ENCODE measurements around the gene UGT1A6.

The UGT1A6 gene

GRCh38 chr2:233764761-233765160 lies 72.1 kb downstream of the UGT1A6 start:
- DNase-seq (ENCODE audit: low read depth, low spot score) = no peak

GRCh38 chr2:233766416-233766815 lies 73.7 kb downstream of the UGT1A6 start:
- DNase-seq (ENCODE audit: low read depth, low spot score) = no peak

GRCh38 chr2:233768076-233768475 lies 75.4 kb downstream of the UGT1A6 start:
- peak; percentile 5 for DNase-seq (ENCODE audit: low read depth, low spot score)

- no peak for DNase-seq (ENCODE audit: low read depth, low spot score)
Measured at GRCh38 chr2:233769260-233769659, 76.6 kb downstream of the UGT1A6 start.

GRCh38 chr2:233772153-233772552 lies 79.5 kb downstream of the UGT1A6 start:
- no peak for DNase-seq (ENCODE audit: low read depth, low spot score)

- no peak for DNase-seq (ENCODE audit: low read depth, low spot score)
Measured at GRCh38 chr2:233772583-233772982, 79.9 kb downstream of the UGT1A6 start.

GRCh38 chr2:233773854-233774253 lies 81.2 kb downstream of the UGT1A6 start:
- no peak for DNase-seq (ENCODE audit: low read depth, low spot score)

GRCh38 chr2:233775414-233775813 lies 82.7 kb downstream of the UGT1A6 start:
- no peak for DNase-seq (ENCODE audit: low read depth, low spot score)

GRCh38 chr2:233778030-233778429 lies 85.3 kb downstream of the UGT1A6 start, which contains the start of gene MROH2A:
MROH2A (plus strand) TSS chr2:233778330; CDS start chr2:233779359, 1,029 bp downstream.
- no peak for DNase-seq (ENCODE audit: low read depth, low spot score)

GRCh38 chr2:233779722-233780121 lies 87.0 kb downstream of the UGT1A6 start:
- DNase-seq (ENCODE audit: low read depth, low spot score) = no peak

GRCh38 chr2:233780771-233781170 lies 88.1 kb downstream of the UGT1A6 start:
- no peak for DNase-seq (ENCODE audit: low read depth, low spot score)

- DNase-seq (ENCODE audit: low read depth, low spot score) = no peak
Measured at GRCh38 chr2:233789554-233789953, 96.9 kb downstream of the UGT1A6 start.

- no peak for DNase-seq (ENCODE audit: low read depth, low spot score)
Measured at GRCh38 chr2:233791151-233791882, 98.6 kb downstream of the UGT1A6 start.

GRCh38 chr2:233791883-233792329 lies 99.2 kb downstream of the UGT1A6 start:
- no peak for DNase-seq (ENCODE audit: low read depth, low spot score)

- no peak for DNase-seq (ENCODE audit: low read depth, low spot score)
Measured at GRCh38 chr2:233792720-233793119, 100.0 kb downstream of the UGT1A6 start.

GRCh38 chr2:233793465-233794127 lies 100.9 kb downstream of the UGT1A6 start:
- no peak for DNase-seq (ENCODE audit: low read depth, low spot score)

- no peak for DNase-seq (ENCODE audit: low read depth, low spot score)
Measured at GRCh38 chr2:233794128-233794658, 101.5 kb downstream of the UGT1A6 start.

GRCh38 chr2:233795735-233796171 lies 103.1 kb downstream of the UGT1A6 start:
- DNase-seq (ENCODE audit: low read depth, low spot score) = no peak

GRCh38 chr2:233796254-233796653 lies 103.6 kb downstream of the UGT1A6 start:
- DNase-seq (ENCODE audit: low read depth, low spot score) = no peak

- no peak for DNase-seq (ENCODE audit: low read depth, low spot score)
Measured at GRCh38 chr2:233798335-233799086, 105.8 kb downstream of the UGT1A6 start.

GRCh38 chr2:233799087-233799665 lies 106.5 kb downstream of the UGT1A6 start:
- DNase-seq (ENCODE audit: low read depth, low spot score) = no peak

- DNase-seq (ENCODE audit: low read depth, low spot score) = no peak
Measured at GRCh38 chr2:233799716-233800115, 107.0 kb downstream of the UGT1A6 start.

Data from iPS DF 19.7 (cell line).